Measurements from ENCODE around the gene WDHD1.
"Not testable (repeated sequence)": the region's sequence is repeated elsewhere in the genome, so short reads cannot be mapped to it uniquely, and the experiment has no call there.

Gene WDHD1

GRCh38 chr14:54947230-54947629, 79.7 kb downstream of the WDHD1 start:
- DNase-seq, result no peak

DNA sequence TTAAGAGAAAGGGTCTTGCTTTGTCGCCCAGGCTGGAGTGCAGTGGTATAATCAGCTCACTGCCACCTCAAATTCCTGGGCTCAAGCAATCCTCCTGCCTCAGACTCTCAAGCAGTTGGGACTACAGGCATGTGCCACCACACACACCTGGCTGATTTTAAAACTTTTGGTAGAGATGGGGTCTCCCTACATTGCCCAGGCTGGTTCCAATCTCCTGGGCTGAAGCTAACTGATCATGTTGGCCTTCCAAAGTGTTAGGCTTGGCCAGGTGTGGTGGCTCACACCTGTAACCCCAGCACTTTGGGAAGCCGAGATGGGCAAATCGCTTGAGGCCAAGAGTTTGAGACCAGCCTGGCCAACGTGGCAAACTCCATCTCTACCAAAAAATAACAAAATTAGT, 80.4 kb downstream of the WDHD1 start:
- no peak for DNase-seq

DNA sequence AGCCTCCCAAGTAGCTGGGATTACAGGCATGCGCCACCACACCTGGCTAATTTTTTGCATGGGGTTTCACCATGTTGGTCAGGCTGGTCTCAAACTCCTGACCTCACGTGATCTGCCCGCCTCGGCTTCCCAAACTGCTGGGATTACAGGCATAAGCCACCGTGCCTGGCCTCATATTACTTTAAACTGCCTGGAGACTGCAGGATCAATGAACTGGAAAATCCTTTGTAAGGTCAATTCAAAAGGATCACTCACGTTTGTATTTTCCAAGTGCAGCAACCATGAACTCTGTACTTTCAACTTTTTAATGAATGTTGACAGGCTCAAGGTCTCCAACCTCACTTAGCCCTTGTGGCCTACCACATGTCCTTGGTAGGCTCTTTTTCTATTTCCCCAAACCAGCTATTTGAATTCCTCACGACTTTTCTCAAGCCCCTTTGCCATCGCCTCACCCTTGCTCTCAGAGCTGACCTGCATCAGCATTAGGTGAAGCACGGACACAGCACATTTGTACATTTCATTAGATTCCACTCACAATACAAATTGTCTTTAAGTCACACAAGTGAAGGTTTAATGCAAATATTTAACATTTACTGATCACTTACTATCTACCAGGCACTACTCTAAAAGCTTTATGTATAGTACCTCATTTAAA, 82.0 kb downstream of the WDHD1 start:
- no peak for DNase-seq

DNA sequence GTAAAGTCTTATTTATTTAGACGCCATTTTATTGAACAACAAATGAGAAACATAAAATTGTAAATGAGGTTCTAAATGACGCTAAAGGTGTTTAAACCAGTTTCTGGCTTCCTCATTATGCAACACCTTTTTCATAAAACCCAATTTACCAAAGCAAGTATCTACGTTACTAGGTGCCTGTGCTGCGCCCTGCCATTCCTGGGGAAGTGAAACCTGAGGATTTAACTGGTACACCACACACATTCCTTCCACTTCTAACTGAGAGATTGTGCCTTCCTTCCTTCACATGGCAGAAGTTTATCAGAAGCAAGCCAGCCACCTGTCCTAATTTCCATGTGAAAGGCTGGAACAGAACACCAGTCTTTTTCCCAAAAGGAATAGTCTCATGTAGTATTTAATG, 84.0 kb downstream of the WDHD1 start:
- no peak for DNase-seq

- no peak for DNase-seq
Observed at GRCh38 chr14:54936816-54937215, 90.1 kb downstream of the WDHD1 start.

DNA sequence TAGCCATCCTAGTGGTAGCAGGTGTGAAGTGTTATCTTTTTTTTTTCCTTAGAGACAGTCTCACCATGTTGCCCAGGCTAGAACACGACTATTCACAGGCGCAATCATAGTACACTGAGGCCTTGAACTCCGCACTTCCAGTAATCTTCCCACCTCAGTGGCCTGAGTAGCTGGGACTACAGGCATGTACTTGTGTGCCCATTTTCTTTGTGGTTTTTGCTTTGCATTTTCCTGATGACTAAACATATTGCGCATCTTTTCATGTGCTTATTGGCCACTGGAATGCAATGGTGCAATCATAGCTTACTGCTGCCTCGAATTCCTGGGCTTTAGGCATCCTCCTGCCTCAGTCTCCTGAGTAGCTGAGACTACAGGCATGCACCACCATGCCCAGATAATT, 90.9 kb downstream of the WDHD1 start:
- DNase-seq, result no peak

- DNase-seq, result no peak
Observed at GRCh38 chr14:54935100-54935499, 91.8 kb downstream of the WDHD1 start.

GRCh38 chr14:54933006-54933405, 93.9 kb downstream of the WDHD1 start:
- DNase-seq, result no peak

- DNase-seq, result no peak
Observed at GRCh38 chr14:54931598-54932340, 95.1 kb downstream of the WDHD1 start.

- no peak for DNase-seq
Observed at GRCh38 chr14:54931101-54931500, 95.8 kb downstream of the WDHD1 start.

- no peak for DNase-seq
Observed at GRCh38 chr14:54929556-54929955, 97.3 kb downstream of the WDHD1 start.

DNA sequence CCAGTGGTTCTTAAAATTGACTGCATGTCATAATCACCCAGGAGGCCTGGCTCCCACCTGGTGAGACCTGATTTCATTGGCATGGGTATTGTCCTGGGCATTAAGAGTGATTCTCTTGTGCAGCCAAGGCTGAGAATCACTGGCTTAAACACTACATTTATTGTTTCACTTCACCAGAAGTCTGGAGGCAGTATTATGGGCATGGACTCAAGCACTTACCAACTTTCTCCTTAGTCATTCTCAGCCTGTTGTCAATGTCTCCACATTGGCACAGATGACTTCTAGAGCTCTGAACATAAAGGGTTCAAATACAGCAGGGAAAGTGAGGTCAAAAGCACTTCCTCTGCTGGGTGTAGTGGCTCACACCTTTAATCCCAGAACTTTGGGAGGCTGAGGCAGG, 98.7 kb downstream of the WDHD1 start:
- DNase-seq, result no peak

- no peak for DNase-seq
Observed at GRCh38 chr14:54927551-54927950, 99.3 kb downstream of the WDHD1 start.

DNA sequence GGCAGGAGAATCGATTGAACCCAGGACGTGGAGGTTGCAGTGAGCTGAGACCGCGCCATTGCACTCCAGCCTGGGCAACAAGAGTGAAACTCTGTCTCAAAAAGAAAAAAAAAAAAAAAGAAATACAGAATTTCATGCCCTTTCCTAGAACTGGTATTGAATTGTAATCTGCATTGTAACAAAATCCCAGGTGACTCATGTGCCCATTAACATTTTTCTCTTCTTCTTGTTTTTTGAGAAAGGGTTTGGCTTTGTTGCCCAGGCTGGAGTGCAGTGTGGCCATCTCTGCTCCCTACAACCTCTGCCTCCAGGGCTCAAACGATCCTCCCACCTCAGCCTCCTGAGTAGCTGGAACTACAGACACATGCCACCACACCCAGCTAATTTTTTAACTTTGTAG, 100.3 kb downstream of the WDHD1 start:
- not testable (repeated sequence) for DNase-seq

- no peak for DNase-seq
Observed at GRCh38 chr14:54922598-54922997, 104.3 kb downstream of the WDHD1 start.

DNA sequence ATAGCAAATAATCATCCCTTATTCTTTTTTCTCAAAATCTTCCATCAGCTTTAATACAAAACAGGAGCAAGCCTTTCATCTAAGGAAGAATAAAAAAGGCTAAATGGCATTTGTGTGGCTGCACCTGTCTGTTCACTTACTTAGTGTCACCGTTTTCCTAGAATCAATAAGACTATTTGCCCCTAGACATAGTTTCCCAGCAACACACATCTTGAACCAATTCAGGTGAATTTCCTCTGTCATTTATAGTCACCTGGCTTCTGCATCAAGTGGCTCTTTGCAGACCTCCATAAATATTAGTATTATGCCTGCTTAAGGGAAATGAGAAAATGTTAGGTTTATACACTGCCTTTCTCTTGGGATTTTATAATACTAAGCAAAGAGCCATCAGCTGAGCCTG, 106.8 kb downstream of the WDHD1 start:
- DNase-seq, result peak; percentile 83

DNA sequence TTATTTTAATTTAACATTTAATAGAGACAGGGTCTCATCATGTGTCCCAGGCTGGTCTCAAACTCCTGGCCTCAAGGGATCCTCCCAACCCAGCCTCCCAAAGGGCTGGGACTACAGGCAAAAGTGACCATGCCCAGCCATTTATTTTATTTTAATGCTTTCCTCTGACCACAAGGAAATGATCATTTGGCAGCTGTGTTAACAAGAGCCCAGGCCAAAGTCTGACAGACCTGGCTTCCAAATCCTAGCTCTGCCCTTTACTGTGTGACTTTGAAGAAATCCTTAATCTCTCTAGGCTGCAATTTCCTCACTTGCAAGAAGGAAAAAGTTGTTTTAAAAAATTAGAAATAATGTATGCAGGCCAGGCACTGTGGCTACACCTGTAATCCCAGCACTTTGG, 107.6 kb downstream of the WDHD1 start:
- DNase-seq, result no peak

- no peak for DNase-seq
Observed at GRCh38 chr14:54918427-54918826, 108.5 kb downstream of the WDHD1 start.

- no peak for DNase-seq
Observed at GRCh38 chr14:54916101-54916500, 110.8 kb downstream of the WDHD1 start.

GRCh38 chr14:54909817-54910558, 116.9 kb downstream of the WDHD1 start:
- DNase-seq, result no peak

GRCh38 chr14:54908973-54909372, 117.9 kb downstream of the WDHD1 start:
- not testable (repeated sequence) for DNase-seq

DNA sequence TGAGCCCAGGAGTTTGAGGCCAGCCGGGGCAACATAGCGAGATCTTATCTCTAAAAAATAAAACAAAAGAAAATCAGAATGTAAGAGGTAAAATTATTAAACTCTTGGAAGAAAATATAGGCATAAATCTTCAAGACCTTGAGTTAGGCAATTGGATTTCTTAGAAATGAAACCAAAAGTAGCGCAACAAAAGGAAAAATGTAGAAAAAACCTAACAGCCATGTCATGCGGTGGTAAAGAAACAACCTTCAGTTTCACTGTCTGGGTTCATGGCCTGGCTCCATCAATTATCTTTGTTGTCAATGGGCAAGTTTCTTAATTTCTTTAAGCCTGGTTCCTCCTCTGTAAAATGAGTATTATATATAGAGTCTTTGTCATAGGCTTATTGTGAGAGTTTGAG, 118.7 kb downstream of the WDHD1 start:
- no peak for DNase-seq

DNA sequence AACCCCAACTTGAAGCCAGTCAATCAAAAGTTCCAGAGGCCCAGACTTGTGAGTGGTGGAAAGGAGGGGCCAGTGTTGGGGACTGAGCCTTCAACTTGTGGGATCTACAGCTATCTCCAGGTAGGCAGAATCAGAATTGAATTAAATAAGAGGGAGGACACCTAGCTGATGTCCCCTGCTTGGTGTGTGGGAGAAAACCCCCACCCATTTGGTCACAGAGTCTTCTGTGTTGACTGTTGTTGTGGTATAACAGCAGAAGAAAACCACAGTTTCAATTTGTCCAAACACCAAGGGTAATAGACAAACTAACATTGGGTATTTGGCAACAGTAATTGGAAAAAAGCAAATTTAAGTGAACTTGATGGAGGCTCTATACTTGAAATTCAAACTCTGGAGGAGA, 120.8 kb downstream of the WDHD1 start:
- DNase-seq, result no peak

Data from NCI-H1417 treated with DMSO at 0.1 percent for 48 hours (cell line).